ENCODE data around the gene CHD9NB. TPM values are rescaled to one million over a fixed set of nuclear protein-coding genes. Genes with fewer than 3 reads are reported as not detected.
A peak's percentile ranks its signal among the peaks of the same experiment; 100 is the strongest.

Gene CHD9NB
- polyA plus RNA-seq, 2 of the 4 experiments (the other 2 are of a cell fraction): 2.0 to 2.8 TPM

DNA sequence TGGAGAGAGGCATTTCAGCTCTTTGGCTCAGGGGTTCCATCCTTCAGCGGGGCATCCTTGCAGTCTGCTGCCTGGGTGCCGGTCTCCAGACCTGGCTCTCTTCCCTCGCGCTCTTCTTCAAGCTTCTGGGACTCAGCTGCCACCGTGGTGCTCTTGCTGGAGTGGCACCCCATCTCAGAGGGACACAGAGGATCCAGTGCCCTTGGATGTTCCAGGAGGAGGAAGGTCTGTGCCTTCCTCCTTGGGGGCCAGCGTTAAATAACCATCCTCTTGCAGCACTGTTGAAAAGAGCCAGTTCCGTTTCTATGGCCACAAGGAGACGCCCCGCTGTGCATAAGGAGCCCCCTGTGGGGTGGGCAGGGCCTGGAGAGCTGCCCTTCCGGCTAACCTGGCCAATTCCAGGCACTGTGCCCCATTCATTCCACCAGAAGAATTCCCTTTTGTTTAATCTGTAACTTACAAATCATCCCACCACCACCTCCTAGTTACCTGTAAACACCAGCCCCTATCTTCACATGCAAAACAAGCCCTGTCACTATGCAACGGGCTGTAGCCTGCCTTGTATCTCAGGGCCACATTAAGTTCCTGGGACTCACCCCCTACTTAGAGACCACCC lies 8.6 kb downstream of the CHD9NB start (continued):
- TF ChIP-seq EP300 (IDR thresholded peaks at IDR 0.05) (no peak), CBX2 (IDR thresholded peaks at IDR 0.05; ENCODE audit: borderline replicate concordance, low read depth) (no peak), RAD21 (conservative IDR thresholded peaks at IDR 0.05 in 1 of 2, IDR thresholded peaks at IDR 0.05 in 1 of 2) (no peak), RARB (CRISPR knock-in tag; IDR thresholded peaks at IDR 0.05) (no peak)
- TF ChIP-seq, protein P1, sequence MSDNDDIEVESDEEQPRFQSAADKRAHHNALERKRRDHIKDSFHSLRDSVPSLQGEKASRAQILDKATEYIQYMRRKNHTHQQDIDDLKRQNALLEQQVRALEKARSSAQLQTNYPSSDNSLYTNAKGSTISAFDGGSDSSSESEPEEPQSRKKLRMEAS (IDR thresholded peaks at IDR 0.05): no peak

DNA sequence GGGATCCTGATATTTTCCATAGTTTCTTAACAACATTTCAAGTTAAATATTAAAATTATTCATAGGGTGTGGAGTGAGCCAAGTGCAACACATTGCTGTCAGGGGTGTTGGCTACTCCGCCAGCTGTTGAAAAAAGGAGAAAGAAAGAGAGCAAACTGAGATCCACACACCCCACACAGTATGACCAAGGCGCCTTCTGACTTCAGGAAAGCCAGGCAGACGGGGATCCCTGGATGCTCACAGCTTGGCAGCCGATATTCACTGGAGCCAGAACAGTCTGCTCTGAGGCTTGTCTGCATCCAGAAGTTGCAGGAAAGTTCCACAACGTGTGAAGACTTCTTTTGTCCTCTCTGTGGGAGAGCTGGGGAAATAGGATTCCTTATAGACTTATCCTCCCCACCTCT lies 9.3 kb downstream of the CHD9NB start:
- ChIA-PET POLR2A (no interaction called here), CTCF (interaction anchor here (1.3 to 2.2 kb wide), 2 partner anchors 21 to 115 kb away, joined by 3 to 6 read pairs; no protein-coding TSS in a partner anchor)
- 63% methylated on average over 5 of the region's 5 CpGs for WGBS (ENCODE audit: missing lambda C conversion rate)
- FAIRE-seq: no peak
- Histone ChIP-seq H3K4me2 (peak overlapping the region; percentile 16; the same call in 1 of the 3 replicates), H3K4me3 (no peak overlapping the region), H3K4me1 (peaks cover 24% of the 10 kb centered on the region), H3K9me3 (no peaks in the 10 kb centered on the region; the same call in 2 of the 3 replicates), H3K27ac (0 out of 6 replicates have a peak overlapping the region, but pooled peaks of 1 of the 2 experiments have one; percentile 29)
- DNase-seq (ENCODE audit: low read depth in 1 of 2, low spot score in 1 of 2): no peak
- no peak for TF ChIP-seq FOXS1 (CRISPR knock-in tag; IDR thresholded peaks at IDR 0.05)
- no peak for TF ChIP-seq MAZ (IDR thresholded peaks at IDR 0.05; ENCODE audit: borderline replicate concordance, low read depth, low read length)
- no peak for TF ChIP-seq NR3C1 (IDR thresholded peaks at IDR 0.05)
- TF ChIP-seq POLR2A (IDR thresholded peaks at IDR 0.05; ENCODE audit: low read length): no peak
- no peak for TF ChIP-seq BHLHE40 (IDR thresholded peaks at IDR 0.05; ENCODE audit: low read depth, low read length)
- no peak for TF ChIP-seq TFCP2L1 (CRISPR knock-in tag; IDR thresholded peaks at IDR 0.05)
- TF ChIP-seq RFX5 (IDR thresholded peaks at IDR 0.05): no peak
- no peak for TF ChIP-seq GATA3 (IDR thresholded peaks at IDR 0.05; ENCODE audit: borderline replicate concordance)
- no peak for TF ChIP-seq CBX2 (IDR thresholded peaks at IDR 0.05; ENCODE audit: borderline replicate concordance, low read depth)
- no peak for TF ChIP-seq KDM5A (IDR thresholded peaks at IDR 0.05)
- TF ChIP-seq CBX8 (IDR thresholded peaks at IDR 0.05): no peak
- no peak for TF ChIP-seq RNF2 (IDR thresholded peaks at IDR 0.05; ENCODE audit: borderline replicate concordance, low read depth)
- TF ChIP-seq HDAC2 (IDR thresholded peaks at IDR 0.05): no peak
- TF ChIP-seq JUN (IDR thresholded peaks at IDR 0.05): no peak
- TF ChIP-seq ZC3H11A (IDR thresholded peaks at IDR 0.05): no peak
- TF ChIP-seq, protein P2, sequence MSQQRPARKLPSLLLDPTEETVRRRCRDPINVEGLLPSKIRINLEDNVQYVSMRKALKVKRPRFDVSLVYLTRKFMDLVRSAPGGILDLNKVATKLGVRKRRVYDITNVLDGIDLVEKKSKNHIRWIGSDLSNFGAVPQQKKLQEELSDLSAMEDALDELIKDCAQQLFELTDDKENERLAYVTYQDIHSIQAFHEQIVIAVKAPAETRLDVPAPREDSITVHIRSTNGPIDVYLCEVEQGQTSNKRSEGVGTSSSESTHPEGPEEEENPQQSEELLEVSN (IDR thresholded peaks at IDR 0.05; ENCODE audit: borderline replicate concordance, low read depth): no peak
- TF ChIP-seq NPAS2 (CRISPR knock-in tag; IDR thresholded peaks at IDR 0.05; ENCODE audit: borderline replicate concordance): no peak
- ATAC-seq: no peak; a peak in 1 of 6 replicates

- H3K9me3 ChIP-seq: no peaks in the 10 kb centered on the region; the same call in 2 of the 3 replicates
- DNase-seq (ENCODE audit: low read depth in 1 of 2, low spot score in 1 of 2) (no peak), ATAC-seq (no peak), FAIRE-seq (no peak)
- CTCF ChIA-PET: interaction anchor here (1.0 kb wide), 1 partner anchor 20 kb away, joined by 3 read pairs; no protein-coding TSS in a partner anchor
- no peak for TF ChIP-seq EHMT2 (IDR thresholded peaks at IDR 0.05; ENCODE audit: low read depth)
- no peak for TF ChIP-seq MYC (IDR thresholded peaks at IDR 0.05; ENCODE audit: borderline replicate concordance, low read length)
- no peak overlapping the region for H3K4me3 ChIP-seq
- POLR2A ChIA-PET: interaction anchor here (0.7 kb wide), 1 partner anchor 10 kb away, joined by 3 read pairs; the partner anchor contains the start of gene CHD9NB
- WGBS (ENCODE audit: missing lambda C conversion rate): 86% methylated on average over 5 of the region's 5 CpGs
- peak overlapping the region in 1 of 2 experiments; percentile 54; a peak in 3 of 6 replicates for H3K27ac ChIP-seq
- H3K4me1 ChIP-seq: peaks cover 24% of the 10 kb centered on the region
- no peak overlapping the region for H3K4me2 ChIP-seq
These were observed 10.4 kb downstream of the CHD9NB start for GRCh38 chr16:53042235-53042701.
